Right renal pelvis (tissue), 4 donors: Measurements from ENCODE around the gene KCNJ10. TPM values are rescaled to one million over a fixed set of nuclear protein-coding genes. Genes with fewer than 3 reads are reported as not detected.

Experiments used
- DNase-seq, 4 donors: peaks; one replicate each; pipeline ENCODE4 v3.0.0-alpha.2; 2013; ENCODE audit warnings: low read depth in 4 of 4, low spot score in 3 of 4, missing footprints in 1 of 4
- polyA plus RNA-seq, 4 donors: library from polyadenylated mRNA; unstranded; fragments of 120-200 nt; gene quantifications; one replicate each; pipeline ENCODE4 v1.2.1, GENCODE V29; 2013; ENCODE audit not compliant: insufficient read length in 4 of 4

Gene KCNJ10
- polyA plus RNA-seq, 4 donors: 24.5 to 33.1 (median 30.7) TPM

DNA sequence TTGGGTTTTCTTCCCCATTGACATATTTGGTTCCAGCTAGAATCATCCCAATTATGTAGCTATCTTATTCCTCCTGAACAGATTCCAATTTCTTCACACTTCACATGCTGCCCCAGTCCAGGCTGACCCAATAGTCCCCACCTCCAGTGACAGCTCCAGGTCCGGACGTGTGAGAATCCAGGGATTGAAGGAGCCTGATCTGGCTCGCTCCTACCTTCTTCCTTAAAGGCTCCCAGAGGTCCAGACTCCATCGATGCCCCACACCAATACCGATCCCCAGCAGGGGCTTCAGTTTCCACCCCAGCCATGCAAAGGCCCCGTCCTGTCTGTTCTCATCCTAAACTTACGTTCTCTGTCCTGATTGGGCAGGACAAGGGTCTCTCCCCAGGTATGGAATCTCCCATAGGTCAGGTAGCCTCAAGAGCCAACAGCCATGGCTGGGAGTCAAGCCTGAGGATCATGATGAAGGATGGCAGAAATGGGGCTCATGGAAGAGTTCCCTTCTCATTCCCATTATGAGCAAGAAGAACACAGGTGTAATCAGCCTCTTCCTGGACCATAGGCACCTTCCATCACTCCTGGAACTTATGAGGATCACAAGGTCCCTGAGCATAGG lies 95.5 kb downstream of the KCNJ10 start:
- DNase-seq: no peak

DNA sequence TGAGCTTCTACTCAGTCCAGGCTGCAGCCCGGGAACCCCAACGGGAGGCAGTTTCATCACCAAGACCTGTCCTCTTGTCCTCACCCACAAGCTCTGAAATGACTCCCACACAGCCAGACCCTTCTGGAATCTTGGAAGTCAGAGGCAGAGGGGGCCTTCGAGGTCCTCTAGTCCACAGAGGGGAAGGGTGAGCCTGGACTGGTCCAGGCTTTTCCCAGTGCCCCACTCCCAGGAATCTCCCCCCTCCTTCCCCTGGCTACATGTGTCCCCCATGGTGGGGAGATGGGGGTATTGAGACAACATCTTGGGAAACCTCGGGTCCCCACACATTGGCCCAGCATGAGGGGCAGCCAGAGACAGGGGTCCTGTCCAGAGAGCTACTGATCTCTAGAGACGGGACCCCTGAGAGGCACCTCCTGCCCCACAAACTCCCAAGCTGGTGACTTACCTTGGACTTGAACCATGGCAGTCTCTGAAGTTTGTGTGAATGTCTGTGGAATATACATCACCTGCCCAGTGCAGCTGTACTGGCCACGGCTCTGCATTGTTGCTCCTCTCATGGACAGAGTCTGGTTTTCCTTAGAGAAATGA lies 96.5 kb downstream of the KCNJ10 start:
- no peak for DNase-seq

DNA sequence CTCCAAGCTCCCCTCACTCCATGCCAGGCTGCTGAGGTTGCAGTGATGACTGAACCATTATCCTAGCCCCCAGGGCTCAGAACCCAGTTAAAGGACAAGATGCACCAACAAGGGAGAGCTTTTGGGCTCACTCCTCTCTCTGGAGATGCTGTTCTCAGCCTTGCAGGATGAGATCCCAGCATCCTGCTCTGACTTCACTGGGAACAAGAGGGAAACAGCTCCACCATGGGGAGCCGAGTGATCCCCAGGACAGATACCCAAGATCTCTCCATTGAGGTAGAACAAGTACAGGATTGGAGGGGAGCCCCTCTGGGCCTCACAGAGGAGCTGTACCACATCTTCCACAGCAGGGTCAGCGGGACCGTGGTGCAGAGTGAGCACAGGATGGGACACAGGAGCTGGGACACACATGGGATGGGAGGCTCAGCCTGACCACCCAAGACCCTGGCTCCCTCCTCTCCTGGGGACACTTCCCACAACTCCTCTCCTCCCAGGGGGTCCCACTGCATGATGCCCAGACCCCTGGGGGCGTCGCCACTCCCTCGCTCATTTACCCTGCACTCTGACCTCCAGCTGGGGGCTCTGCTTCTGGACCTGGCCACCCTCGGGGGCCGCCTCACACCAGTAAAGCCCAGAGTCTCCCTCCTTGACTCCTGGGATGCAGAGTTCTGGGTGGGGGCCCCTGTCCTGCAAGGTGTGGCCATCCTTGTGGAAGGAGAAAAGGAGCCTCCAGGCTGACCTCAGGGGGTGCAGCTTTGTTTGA lies 97.3 kb downstream of the KCNJ10 start:
- no peak for DNase-seq

DNA sequence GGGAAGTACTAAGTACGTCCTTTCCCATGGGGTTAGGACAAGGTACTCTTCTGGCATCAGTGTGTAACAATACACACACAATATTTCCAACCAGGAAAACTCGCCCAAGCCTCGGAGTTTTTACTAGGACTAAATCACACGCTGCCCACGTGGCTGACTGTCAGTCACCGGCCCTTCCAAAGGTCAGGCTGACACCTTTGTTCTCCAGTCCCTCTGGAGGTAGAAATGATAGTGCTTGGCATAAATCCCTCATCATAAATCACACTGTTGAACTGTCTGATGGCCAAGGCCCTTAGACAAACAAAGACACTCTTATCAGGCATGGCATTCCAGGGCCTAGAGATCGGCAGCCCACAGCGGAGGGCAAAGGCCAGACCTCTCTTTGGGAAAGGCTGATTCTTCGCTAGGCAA lies 99.0 kb downstream of the KCNJ10 start:
- DNase-seq: no peak

DNA sequence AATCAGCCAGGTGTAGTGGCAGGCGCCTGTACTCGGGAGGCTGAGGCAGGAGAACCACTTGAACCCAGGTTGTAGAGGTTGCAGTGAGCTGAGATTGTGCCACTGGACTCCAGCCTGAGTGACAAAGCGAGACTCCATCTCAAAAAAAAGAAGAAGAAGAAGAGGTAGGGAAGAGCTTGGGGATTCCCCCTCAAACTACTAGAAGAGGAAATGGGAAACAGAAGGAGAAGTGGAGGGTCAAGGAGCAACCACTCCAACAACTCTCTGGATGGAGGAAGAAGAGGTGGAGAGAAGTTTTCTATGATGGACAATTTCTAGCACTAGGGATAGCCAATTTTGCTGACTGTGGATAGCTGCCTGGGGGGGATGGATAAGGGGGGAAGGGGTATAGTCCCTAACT lies 101.1 kb downstream of the KCNJ10 start:
- no peak for DNase-seq

DNA sequence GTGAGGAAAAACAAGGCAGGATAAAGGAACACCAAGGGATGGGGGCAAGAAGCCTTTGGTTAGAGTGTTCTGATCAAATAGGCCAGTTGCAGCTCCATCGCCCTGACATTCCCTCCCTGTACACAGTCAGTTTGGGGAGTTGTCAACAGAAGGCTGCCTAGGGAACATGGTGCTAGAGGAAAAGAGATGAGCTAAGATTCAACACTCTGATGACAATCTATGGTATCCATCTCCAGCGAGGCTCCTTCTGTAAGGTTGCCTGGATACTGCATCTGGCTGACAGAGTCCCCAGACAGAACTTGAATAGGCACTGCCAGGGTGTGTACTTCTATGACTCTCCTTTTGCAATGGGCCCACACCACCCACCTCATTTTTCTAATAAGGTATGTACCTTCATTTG lies 104.7 kb downstream of the KCNJ10 start:
- DNase-seq: no peak

DNA sequence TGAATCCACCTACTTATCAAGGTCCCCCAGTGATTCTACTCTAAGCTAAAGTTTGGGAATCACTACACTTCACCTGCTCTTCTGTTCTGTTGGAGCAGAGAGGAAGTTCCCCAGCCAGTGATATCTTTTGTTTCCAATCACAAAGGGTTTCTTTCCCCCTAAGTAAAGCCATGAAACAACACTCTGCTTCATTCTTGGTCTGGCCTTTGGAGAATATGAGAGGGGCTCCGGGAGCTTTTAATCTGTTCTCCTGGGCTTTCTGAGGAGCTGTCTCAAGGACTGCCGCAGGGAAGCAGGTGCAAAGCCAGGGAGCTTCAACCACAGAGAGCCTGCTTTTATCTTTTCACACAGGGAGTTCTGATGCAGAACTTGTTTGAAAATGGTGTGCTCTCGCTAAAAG lies 105.8 kb downstream of the KCNJ10 start:
- DNase-seq: no peak

DNA sequence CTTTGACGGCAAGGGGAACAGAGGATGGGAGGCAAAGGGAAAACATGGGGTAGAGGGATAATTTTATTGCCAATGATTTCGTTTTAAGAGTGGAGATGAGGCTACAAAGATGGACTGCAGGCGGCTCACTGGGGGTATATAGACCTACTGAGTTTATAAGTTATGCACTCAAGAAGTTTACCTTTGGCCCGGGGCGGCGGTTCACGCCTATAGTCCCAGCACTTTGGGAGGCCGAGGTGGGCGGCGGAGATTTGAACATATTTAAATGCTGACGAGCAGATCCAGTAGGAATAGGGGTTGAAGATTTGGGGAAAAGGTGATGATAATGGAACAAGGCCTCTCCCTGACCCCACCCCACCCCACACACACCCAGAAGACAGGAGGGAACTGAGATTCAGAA lies 107.8 kb downstream of the KCNJ10 start:
- DNase-seq: no peak

DNA sequence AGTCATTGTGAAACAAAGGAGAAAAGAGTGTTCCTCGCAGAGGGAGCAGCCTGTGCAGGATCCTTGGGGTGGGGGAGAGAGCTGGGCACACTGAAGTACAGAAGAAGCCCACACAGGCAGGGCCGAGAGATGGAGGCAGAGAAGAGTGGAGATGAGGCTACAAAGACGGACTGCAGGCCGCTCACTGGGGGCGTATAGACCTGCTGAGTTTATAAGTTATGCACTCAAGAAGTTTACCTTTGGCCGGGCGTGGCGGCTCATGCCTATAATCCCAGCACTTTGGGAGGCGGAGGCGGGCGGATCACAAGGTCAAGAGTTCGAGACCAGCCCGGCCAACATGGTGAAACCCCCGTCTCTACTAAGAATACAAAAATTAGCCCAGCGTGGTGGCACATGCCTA lies 108.3 kb downstream of the KCNJ10 start:
- no peak for DNase-seq

DNA sequence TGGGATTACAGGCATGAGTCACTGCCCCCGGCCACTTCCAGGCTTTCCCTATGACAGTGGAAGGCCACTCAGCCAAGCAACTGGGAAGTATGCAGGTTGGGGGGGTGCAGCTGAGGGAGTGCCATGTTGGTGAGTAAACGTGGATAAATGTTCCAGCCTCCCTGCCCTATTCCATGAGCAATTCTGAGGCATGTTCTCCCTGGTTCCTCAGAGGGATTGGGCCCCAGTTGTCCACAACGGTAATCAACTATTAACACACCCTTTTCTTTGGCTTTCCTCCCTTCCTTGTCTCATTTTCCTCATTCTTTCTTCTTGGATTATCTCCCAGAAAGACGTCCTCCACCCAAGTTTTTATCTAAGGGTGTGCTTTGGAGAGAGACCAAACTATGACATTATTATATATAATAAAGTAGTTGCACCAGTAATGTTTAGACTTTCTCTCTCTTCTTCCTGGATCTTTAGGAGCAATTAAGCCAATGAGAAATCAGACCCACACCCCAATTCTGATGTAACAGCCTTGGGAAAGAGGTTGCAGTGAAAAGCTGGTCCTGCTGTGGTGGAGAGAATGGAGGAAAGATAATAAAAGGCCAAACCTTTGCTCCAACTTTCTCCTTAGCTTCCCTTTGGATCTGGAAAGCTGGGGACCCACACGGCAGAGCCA lies 109.1 kb downstream of the KCNJ10 start:
- no peak for DNase-seq

DNA sequence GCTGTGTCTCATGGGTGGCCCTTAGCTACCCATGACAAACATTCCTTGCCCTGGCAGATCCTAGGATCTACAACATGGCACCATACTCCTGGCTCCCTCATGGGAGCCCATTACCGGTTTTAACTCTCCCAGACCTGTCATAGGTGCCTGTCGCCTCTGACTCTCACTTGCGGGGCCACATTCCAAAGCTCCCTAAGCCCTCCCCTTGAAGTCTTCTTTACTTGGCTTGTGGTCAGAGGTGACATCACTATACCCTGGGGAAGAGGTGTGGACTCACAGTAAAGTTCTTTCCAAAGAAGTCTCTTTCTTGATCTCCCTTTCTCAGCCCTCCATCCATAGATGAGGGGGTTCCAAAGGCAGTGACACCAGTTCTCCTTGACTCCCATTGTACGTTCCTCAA lies 110.5 kb downstream of the KCNJ10 start:
- DNase-seq: no peak

DNA sequence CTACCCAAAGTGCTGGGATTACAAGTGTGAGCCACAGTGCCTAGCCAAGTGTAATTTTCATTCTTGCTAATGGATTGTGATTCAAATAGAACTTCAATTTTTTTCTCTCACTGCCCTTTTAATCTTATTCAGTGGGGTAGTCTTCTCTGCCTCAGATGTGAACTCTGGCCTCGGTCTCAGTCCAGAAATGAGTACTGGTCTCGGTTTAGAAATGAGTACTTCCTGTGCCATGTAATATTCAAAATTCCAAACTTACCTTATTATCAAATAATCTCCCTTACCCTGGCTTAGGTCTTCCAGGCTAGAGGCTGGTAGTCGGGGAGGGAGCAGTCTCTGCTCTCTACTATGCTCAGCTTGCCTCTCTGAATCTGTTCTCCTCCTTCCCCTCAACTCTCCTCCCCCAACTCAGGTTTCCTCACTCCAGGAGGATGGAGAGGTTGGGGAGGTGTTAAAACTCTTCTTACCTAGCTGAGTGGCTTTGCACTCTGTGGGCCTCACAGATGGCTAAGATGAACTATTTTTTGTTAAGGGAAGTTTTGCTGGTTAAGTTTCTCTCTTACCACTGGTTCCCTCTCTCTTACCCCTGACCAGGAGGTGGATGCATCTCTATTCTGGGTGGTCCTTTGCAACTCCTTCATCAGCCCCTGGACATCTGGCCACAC lies 111.1 kb downstream of the KCNJ10 start:
- DNase-seq: no peak

DNA sequence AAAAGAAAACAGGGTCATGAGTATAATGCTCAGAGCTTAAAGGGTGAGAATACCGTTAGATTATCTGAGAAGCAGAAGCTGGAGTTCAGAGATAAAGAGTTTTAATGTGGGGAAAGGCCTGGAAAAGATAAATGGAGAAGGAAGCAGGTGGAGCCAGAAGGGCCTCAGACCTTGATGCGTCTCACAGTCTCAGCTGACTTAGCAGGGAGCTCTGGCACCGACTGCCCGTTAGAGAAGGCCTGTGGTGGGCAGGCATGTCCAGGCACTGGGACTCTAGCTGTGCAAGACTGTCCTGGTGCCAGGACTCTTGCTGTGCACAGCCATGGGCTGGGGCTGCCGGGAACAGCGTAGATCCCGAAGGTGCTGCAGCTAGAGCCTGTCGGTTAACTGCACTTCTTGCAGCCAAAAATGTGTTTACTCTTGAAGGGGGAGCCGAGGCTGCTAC lies 112.1 kb downstream of the KCNJ10 start:
- DNase-seq: no peak

DNA sequence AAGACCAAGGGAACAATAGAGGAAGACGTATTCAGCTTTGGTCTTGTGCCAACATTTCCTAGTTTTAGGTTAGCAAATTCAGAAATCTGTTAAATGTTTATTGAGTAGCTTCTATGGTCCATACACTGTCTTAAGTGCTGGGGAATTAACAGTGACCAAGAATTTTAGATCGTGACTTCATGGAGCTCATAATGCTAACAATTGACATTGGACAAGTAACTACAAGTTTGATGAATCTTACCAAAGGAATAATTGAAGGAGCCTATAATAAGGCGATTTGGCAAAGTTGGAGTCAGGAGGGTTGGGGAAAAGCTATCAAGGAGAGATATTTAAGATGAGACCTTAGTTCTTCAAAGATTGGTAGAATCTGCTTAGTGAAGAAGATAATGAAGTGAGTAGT lies 114.5 kb downstream of the KCNJ10 start:
- no peak for DNase-seq

DNA sequence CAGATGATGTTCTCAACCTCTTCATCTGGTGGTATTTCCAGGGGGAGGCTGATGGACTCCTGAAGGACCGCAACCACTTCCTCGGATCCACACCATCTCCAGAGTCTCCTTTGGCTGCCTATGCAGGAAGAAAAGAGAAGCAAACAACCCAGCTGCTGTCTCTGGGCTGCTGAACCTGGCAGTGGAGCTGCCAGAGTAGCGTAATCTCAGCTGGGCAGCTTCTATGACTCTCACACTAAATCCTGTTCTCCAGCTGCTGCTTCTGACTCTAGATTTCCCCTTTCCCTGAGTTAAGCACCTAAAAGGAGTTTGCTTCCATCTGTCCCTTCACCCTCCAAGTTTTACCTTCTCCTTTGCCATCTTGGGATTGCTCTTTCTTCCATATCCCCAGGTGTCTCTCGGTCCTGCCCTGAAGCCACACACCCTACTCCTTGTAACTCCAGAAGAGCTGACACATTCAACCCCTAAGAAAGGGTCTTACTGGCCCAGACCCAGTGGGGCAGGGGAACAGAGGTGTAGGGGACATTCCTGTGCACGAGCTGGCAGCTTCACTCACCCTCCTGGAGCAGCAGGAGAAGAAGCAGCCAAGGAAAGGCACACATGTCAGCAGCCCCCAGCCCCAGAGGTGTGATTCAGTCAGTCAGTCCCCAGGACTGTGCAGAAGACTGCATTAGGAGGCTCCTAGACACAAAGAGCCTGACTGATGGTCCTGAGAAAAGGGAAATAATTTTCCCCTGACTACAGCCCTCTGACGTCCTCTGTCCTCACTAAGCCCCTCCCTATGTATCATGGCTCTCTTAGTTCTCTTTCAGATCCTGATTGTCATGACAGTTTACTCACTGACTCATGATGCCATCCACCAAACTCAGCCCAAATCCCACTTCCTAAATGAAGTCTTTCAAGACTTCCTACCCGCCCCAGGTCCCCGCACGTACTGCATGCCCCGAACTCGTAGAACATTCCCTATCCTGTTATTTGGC lies 116.1 kb downstream of the KCNJ10 start, which contains the start of gene SLAMF9:
TSS of gene SLAMF9 (minus strand) at position 702 of the 980 bp plus-strand sequence. CDS start at position 602, 100 bp downstream.
- DNase-seq: no peak

DNA sequence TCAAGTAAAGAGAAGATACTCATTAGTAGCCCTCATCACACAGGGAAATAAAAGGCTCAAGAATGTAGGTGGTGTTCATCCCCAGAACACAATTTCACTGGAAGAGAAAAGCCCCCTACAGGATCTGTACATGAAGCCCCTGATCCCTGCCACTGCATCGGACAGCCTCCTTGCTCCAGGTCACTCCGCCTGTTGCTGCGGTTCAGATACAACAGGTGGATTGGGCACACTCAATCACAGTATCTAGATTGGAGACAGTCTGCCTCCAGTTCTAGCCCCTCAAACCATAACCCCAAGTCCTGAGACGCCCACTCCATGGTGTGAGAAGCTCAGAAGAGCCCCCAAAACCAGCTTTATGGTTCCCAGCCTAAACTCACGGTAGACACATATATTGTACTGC lies 117.0 kb downstream of the KCNJ10 start:
- DNase-seq: no peak

DNA sequence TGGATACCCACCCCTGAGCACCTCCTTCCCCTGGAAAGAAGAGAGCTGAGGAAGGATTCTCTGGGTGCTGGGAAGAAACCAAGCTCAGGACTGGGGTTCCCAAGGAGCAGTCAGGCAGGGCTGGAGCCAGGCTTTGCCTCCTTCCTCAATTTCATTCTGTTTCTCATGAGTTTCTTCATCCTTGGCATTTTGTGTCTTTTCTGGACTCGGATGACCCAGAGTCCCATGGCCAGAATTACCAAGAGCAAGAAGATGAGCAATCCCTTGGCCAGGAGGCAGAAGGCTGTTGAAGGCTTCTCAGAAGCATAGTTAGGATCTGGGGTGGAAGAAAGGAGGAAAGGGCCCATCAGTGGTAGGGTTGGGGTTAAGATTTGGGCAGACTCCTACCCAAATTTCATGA lies 118.4 kb downstream of the KCNJ10 start:
- DNase-seq: no peak

DNA sequence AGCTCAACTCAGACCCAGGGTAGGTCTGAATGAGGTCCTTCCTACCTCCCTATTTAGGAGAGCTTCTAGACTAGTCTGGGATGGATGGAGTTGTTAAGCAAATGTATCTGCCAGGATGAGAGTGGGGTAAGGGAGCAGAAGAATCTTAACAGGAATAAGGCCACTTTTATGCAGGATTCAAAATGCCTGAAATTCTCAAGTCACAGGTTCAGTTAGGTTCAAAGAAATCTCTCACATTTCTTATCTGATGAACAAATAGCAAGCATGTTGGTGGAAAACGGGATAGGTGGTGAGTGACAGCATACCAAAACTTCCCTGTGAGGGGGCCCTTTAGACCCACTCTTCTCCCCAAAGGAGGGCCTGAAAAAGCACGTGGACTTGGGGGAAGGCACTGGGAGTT lies 118.9 kb downstream of the KCNJ10 start:
- DNase-seq: no peak

DNA sequence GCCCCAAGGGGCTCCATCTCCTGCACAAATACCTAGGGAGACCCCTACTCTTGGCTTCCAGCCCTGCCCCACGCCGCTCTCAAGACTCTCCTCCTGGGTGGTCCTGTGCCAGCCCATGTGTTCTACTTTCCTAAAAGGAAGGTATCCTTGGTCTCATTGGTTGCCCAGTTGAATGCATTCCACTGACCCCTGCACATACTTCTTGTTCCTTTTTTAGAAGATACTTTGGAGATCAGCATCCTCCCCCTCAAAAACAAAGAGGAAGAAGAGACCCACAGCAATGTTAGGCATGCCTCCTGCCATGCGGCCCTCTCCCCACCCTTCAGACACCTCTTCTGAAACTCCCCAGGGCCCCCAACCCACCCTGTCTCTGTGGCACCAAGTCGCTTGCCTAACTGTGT lies 120.0 kb downstream of the KCNJ10 start:
- no peak for DNase-seq

DNA sequence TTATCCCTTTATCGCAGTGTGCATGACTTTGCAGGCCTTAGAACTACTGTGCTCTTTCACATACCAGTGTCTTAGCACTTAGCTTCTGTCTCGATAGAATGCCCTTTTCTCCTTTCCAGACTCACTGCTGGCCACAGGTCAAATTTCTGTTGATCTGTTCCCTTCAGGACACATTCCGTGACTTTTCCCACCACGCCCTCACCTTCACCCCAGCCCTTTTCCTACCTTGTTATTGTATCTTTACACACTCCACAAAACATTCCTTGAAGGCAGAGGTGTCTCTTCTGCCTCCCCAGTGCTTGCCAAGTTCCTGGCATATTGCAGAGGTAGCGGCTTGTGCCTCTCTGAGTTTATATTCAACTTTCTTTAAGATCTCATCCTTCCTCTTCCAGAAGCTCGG lies 120.8 kb downstream of the KCNJ10 start:
- DNase-seq: no peak
